HL-60 (cell line): Measurements from ENCODE around the gene COL11A1.

Source experiments
- CTCF ChIP-seq: IDR thresholded peaks from one replicate; pipeline ENCODE4 v1.5.1; 2011; ENCODE audit warnings: low read length, control low read depth, inconsistent platforms; ENCODE audit not compliant: insufficient read depth
- POLR2AphosphoS5 ChIP-seq: IDR thresholded peaks from 2 replicates; pipeline ENCODE4 v1.6.1; 2012; ENCODE audit warnings: low read depth
- REST ChIP-seq: IDR thresholded peaks from 2 replicates; pipeline ENCODE4 v1.6.1; 2012; ENCODE audit warnings: low read depth; ENCODE audit not compliant: insufficient replicate concordance
- SPI1 ChIP-seq: IDR thresholded peaks from 2 replicates; pipeline ENCODE4 v1.6.1; 2012; ENCODE audit warnings: low read depth, mild to moderate bottlenecking, borderline replicate concordance

GRCh38 chr1:102977292-102977691 lies 131.0 kb downstream of the COL11A1 start:
- no peak for TF ChIP-seq POLR2AphosphoS5
- TF ChIP-seq CTCF = no peak
- no peak for TF ChIP-seq SPI1
- TF ChIP-seq REST = no peak
